ENCODE data around the gene DUS2.

DUS2 gene

GRCh38 chr16:68126395-68126794 is 103.3 kb downstream of the DUS2 start:
- H3K9ac ChIP-seq (ENCODE audit: low read depth, low read length) = no peak overlapping the region
- no peak overlapping the region for H2AFZ ChIP-seq (ENCODE audit: low read depth, low read length)
- peaks cover 27% of the 10 kb centered on the region for H3K36me3 ChIP-seq (ENCODE audit: insufficient read depth, low read length)
- no peak for DNase-seq
- no peak overlapping the region for H3K4me2 ChIP-seq (ENCODE audit: insufficient read depth, low read length)
- peaks cover 31% of the 10 kb centered on the region for H4K20me1 ChIP-seq (ENCODE audit: insufficient read depth, low read length)
- peaks cover 93% of the 10 kb centered on the region for H3K79me2 ChIP-seq (ENCODE audit: insufficient read depth, low read length)
- no peaks in the 10 kb centered on the region for H3K4me1 ChIP-seq (ENCODE audit: insufficient read depth, low read length)
- H3K4me3 ChIP-seq (ENCODE audit: low read depth in 1 of 2, low read length in 2 of 2) = no peak overlapping the region
- no peaks in the 10 kb centered on the region for H3K27me3 ChIP-seq (ENCODE audit: insufficient read depth, low read length, poor library complexity)
- H3K27ac ChIP-seq (ENCODE audit: low read length) = no peak overlapping the region
- TF ChIP-seq EZH2 (IDR thresholded peaks at IDR 0.05; ENCODE audit: borderline replicate concordance, low read depth, low read length, severe bottlenecking) (no peak), CTCF (IDR thresholded peaks at IDR 0.05; ENCODE audit: borderline replicate concordance, extremely low read depth, low read length, poor library complexity, severe bottlenecking) (no peak)
- no peak for ATAC-seq (ENCODE audit: insufficient read depth, low read depth)
- no peaks in the 10 kb centered on the region for H3K9me3 ChIP-seq (ENCODE audit: insufficient read depth, low read length, severe bottlenecking)

DNA sequence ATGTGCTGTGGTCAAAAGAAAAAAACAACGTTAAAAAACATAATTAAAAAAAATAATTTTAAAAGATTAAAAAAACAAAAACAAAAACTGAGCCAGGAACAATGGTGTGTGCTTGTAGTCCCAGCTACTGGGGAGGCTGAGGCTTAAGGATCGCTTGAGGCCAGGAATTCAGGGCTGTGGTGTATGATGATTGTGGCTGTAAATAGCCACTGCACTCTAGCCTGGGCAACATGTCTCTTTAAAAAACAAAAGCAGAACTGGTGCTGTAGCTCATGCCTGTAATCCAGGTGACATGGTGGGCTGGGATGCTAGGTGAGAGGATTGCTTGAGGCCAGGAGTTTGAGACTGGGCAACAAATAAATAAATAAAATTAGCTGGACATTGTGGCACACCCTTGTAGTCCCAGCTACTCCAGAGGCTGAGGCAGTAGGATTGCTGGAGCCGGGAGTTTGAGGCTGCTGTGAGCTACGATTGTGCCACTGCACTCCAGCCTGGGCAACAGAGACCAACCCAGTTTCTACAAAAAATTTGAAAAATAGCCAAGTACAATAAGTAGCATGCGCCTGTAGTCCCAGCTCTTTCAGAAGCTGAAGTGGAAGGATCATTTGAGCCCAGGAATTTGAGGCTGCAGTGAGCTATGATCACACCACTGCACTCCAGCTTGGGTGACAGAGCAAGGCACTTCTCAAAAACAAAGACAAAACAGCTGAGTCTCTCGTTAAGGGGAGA is 105.7 kb downstream of the DUS2 start:
- Histone ChIP-seq H4K20me1 (ENCODE audit: insufficient read depth, low read length) (peaks cover 21% of the 10 kb centered on the region; the same call in 1 of the 2 replicates), H3K9me3 (ENCODE audit: insufficient read depth, low read length, severe bottlenecking) (no peaks in the 10 kb centered on the region), H3K4me2 (ENCODE audit: insufficient read depth, low read length) (no peak overlapping the region), H3K27ac (ENCODE audit: low read length) (no peak overlapping the region), H2AFZ (ENCODE audit: low read depth, low read length) (no peak overlapping the region), H3K4me3 (ENCODE audit: low read depth in 1 of 2, low read length in 2 of 2) (no peak overlapping the region), H3K79me2 (ENCODE audit: insufficient read depth, low read length) (peaks cover 93% of the 10 kb centered on the region), H3K27me3 (ENCODE audit: insufficient read depth, low read length, poor library complexity) (no peaks in the 10 kb centered on the region), H3K36me3 (ENCODE audit: insufficient read depth, low read length) (peaks cover 25% of the 10 kb centered on the region), H3K4me1 (ENCODE audit: insufficient read depth, low read length) (no peaks in the 10 kb centered on the region), H3K9ac (ENCODE audit: low read depth, low read length) (no peak overlapping the region)
- ATAC-seq (ENCODE audit: insufficient read depth, low read depth) (no peak), DNase-seq (no peak)
- TF ChIP-seq EZH2 (IDR thresholded peaks at IDR 0.05; ENCODE audit: borderline replicate concordance, low read depth, low read length, severe bottlenecking) (no peak), CTCF (IDR thresholded peaks at IDR 0.05; ENCODE audit: borderline replicate concordance, extremely low read depth, low read length, poor library complexity, severe bottlenecking) (no peak)
